GM19438 (cell line): ENCODE results near the gene FAM168B.
"Not testable (repeated sequence)": the region's sequence is repeated elsewhere in the genome, so short reads cannot be mapped to it uniquely, and the experiment has no call there.

Source experiments
- ATAC-seq: cut with Tn5 transposase; IDR thresholded peaks from one replicate; pipeline ENCODE4 v1.9.1; 2021; ENCODE audit warnings: low read depth; ENCODE audit not compliant: unreplicated experiment

Gene FAM168B, protein sequence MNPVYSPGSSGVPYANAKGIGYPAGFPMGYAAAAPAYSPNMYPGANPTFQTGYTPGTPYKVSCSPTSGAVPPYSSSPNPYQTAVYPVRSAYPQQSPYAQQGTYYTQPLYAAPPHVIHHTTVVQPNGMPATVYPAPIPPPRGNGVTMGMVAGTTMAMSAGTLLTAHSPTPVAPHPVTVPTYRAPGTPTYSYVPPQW

DNA sequence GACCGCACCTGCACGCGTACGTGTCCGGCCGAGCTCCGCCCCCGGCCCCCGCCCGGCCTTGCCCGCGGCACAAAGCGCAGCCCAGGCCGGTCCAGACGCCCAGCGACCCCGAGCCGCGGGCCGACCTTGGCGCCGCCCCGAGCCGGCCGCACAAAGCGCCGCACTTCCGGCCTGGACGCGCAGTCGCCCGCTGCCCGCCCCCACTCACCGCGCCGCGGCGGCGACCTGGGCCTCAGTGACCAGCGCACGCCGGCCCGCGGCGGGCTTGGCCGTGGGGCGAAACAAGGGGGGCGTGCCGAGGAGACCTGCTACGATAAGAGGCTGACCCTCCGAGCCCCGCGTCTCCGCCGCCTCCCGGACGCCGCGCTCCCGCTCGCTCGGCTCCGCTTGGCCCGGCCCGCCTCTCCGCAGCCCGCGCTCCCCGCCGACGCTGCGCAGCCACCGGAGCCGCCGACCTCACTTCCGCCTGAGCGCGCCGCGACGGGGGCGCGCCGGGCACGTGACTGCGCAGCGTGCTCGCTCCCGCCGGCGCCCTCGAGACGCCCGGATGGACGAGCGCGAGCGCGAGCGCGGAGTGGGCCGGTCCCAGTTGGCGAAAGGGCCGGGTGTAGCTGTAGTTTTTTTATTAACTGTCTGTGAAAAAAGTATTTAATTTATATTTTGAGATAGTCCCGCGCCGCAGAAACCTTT is at the start of gene FAM168B:
FAM168B (minus strand) TSS at position 455 of the 690 bp plus-strand sequence. CDS start 10,814 bp downstream, outside the sequence.
- peak; percentile 81 for ATAC-seq

DNA sequence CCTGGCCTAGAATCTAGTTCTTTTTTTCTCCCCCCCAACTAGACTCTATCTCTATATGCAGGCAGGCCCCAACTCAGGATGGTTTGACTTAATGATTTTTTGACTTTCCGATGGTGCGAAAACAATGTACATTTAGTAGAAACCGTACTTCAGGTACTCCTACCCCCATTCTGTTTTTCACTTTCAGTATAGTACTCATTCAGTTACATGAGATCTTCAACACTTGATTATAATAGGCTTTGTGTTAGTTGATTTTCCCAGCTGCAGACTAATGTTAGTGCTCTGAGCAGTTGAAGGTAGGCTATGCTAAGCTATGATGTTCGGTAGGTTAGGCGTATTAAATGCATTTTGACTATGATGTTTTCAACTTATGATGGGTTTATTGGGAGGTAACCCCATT is 49.6 kb upstream of the FAM168B start:
- ATAC-seq = no peak

DNA sequence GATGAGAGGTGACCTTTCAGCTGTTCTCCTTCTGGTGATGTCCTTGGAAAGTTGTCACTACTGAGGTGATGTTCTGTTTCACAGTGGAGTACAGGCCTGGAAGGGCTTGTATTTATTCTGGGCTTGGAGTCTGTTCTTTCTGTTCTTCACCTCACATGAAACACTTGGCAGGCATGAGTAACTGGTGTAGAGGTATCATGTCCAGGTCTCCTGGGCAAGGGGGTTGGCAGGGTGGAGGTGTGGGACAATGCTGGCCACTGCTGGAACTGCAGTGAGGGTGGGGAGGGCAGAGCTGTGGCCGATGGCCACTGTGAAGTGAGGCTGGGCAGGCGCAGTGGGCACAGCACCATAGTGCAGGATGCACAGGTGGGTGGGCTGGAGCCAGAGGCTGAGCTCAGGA is 47.3 kb upstream of the FAM168B start:
- ATAC-seq = no peak

DNA sequence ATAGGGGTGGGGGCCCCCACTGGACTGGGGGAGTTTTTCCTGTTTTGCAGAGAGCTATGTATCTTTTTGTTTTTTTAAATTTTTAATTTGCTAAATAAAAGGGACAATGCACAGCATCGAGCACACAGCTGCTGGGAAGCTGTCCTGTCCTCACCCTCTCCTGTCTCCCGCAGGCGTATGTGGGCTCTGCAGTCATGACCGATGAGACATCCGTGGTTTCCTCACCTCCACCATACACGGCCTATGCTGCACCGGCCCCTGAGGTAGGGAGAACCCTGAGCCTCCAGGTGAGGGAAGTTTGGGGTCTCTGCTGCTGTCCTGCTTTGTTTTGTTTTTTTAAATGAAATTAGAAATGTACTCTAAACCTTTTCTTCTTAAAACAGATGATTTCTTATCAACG is 39.5 kb upstream of the FAM168B start:
- no peak for ATAC-seq

DNA sequence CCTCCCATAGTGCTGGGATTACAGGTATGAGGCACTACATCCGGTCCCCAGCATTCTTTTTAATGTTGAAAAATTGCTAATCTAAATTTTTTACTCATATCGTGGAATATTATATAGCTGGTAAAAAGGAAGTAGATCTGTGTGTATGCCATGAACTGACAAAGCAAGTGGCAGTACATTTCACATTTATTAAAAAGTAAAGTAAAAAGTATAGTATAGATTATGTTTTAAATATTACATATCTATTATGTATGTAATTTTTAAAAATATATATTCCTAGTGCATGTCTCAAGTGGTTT is 37.0 kb upstream of the FAM168B start:
- ATAC-seq = no peak

DNA sequence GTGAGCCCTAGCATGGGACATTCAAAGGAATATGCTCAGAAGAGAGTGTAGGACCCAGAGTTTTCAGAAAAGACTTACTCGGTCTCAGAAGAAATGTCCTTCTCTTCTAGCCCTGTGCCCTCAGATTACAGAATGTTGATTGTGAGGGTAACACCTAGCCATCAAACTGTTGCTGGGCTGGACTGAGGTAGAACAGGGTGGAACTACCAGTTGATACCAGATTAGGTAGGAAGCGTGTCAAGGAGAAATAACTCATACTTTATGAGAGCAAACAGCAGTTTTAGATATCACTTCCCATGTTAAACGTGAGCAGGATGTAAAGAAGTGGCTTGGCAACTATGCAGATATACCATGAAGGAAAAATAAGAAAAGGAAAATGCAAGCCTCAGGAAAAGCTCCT is 34.7 kb upstream of the FAM168B start:
- ATAC-seq = no peak

DNA sequence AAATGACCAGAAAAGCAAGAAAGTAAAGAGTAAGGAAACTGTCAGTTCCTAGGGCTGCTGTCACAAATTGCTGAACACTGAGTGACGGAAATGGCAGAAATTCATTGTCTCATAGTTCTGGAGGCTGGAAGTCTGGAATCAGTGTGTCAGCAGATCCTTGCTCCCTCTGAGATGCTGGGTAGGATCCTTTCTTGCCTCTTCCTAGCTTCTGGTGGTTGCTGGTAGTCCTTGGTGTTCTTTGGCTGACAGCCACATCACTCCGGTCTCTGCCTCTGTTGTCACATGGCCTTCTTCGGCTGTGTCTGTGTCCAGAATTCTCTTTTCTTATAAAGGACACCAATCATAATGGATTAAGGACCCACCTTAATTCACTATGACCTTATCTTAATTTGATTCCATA is 33.8 kb upstream of the FAM168B start:
- ATAC-seq = no peak

DNA sequence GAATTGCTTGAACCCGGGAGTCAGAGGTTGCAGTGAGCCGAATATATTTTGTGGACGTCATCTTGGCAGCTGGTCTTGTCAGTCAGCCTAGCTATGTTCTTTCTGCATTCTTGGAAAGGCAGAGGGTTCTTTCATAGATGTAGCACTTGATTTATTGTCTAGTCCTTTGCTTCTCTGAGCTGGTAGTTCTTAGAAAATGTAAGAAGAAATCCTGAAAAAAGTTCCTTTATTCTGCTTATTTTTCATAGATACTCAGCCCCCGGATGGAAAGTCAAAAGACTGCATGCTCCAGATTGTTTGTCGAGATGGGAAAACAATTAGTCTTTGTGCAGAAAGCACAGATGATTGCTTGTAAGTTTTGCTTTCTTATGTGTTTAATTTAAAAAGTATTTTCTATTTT is 33.2 kb upstream of the FAM168B start:
- no peak for ATAC-seq

DNA sequence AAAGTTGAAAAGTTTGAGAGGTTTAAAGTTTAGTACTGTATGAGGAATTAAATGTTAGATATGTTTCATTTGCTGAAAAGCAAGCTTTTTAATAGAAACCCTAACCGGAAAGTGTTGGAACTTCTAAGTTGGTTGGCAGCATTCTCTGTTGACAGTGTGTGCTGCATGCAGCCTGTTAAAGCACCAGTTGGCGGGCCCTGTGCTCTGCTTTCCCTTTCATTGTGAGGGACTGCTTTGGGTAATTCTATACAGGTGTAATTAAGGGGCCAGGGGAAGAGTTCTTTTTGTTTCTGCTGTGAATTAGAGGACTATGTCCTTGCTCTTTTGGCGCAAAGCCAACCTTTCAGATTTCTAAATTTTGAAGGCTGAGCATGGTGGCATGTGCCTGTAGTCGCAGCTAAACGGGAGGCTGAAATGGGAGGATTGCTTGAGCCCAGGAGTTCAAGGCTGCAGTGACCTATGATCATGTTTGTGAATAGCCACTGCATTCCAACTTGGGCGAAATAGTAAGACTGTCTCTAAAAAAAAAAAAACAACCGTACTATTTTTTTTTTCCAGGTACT is 32.0 kb upstream of the FAM168B start:
- ATAC-seq = no peak

DNA sequence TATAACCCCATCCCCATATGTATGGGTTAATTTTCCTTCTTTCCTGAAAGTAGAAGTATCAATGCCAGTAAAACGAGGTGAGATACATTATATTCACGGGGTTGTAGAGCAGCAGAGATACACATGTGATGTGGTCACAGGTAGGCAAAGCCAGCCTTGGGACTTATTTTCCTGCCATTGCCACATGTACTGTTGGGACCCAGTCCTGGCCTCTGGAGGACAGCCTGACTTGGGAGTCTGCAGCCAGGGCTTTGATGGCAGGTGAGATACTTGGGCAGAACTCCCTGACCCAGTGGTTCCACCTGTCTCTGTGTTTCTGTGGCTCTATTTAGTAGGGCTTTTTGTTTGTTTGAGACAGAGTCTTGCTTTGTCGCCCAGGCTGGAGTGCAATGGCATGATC is 29.9 kb upstream of the FAM168B start:
- ATAC-seq = no peak

DNA sequence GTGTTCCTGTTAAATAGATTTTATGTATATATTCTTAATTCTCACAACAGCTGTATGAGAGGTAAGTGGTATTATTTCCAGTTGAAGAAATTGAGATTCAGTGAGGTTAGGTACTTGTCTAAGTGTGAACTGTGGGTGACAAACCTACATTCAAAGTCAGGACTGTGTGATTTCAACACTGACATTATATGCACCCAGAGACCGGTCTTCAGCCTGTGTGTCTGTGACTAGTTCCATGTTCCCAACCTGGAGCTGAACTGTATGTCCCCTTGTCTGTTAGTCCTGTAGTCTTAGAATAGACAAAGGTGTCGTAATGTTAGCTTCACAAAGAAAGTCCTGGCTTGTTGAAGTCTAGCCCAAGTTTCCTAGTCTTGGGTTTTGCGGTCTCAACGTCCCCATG is 29.2 kb upstream of the FAM168B start:
- no peak for ATAC-seq

DNA sequence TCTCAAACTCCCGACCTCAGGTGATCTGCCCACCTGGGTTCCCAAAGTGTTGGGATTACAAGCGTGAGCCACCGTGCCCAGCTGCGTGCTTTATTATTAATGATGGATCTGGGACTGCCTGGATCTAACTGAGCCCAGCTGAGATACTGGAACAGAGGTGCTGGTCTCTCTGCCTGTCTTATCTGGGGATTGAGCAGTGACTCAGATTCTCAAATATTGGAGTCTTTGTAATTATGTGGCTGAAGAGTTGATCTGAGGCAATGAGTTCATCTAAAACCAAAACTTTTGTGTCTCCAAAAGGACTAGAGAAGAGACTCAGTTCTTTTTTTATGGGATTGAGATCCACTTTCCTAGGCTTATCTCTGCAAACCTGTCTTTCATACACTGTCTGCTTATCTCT is 28.2 kb upstream of the FAM168B start:
- ATAC-seq = no peak

DNA sequence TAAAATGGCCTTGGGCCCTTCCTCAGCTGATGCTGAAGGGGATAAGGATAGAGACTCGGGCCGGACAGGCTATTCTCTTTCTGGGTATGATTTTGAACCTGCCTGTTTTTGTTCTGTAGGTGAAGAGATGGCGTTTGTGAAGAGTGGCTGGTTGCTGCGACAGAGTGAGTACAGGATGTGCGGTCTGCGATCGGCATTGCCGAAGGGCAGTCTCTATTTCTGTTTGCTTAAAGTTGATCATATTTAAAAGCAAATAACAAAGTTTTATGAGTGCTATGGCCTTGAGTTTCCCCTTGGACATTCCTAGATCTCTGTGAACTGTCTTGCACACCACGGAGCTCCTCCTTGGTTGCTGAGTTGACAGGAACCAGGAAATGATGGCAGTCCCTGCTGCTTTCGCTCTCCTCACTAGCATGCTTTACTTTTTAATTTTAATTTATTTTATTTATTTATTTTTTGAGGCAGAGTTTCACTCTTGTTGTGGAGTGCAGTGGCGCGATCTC is 27.6 kb upstream of the FAM168B start:
- no peak for ATAC-seq

DNA sequence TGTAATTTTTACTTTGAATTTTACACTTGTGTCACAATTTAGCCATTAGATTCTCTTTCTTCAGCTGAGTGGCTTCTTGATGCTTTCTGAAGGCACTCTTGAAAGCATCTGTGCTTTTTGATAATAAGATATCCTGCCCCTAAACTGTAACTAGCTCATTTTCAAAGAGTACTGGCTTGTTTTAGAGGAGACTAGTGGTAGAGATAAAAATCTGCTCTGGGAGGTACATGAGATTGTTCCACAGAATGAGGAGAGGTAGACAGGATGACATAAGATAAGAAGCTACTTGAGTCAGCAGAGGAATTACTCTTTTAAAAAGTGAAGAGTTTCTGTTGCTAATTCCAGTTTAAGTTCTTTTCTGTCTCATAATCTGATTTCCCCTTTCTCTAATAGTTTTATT is 22.5 kb upstream of the FAM168B start:
- ATAC-seq = no peak

DNA sequence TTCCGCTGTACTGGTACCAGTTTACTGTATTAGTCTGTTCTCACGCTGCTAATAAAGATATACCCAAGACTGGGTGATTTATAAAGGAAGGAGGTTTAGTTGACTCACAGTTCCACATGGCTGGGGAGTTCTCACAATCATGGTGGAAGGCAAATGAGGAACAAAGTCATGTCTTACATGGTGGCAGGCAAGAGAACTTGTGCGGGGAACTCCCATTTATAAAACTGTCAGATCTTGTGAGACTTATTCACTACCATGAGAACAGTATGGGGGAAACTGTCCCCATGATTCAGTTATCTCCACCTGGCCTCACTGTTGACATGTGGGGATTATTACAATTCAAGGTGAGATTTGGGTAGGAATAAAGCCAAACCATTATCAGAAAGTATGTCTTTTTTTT is 21.7 kb upstream of the FAM168B start:
- not testable (repeated sequence) for ATAC-seq

DNA sequence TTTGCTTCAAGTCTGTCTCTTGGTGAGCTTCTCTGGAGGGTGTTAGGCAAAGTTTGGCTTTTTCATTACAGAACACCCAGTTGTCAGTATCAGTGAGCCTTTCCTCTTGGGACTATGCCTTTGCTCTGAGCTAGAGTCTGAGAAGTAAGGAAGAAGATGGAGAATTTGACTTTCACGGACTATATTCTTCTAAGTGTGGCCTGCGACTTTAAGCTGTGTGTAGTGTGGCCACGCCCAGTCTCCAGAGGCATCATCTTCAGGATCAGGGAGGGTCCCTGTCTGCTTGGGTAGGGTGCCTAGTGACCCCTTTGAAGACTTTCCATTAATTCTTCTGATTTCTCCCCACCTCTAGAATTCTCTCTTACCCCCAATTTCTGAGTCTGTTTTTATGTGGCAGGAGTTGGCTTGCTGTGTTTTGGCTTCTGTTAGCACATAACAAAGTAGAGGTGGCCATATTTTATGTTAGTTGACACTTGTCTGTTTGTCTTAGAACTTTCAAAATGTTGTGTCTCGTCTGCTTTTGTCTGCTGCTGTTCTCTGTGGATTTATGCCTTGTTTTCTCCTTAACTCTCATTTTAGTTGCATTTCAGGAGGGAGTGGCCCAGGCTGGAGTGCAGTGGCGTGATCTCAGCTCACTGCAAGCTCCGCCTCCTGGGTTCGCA is 20.4 kb upstream of the FAM168B start:
- ATAC-seq = no peak

DNA sequence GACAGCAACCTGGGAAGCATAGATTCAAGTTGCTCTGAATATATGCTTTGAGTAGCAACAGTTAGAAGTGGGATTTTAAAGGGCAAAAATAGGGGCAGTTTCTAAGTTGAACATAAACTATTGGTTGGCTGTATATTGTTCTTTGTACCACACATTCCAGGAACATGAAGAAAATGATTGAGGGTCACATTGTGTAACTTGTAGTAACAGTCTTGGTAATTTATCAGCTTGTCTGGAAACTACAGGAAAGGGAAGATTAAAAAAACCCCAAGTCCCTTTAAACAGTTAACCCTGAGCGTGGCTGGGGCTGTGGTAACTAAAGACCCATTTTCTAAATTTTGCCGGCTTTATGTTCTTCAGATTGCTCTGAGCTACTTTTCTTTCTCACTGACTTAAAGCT is 19.3 kb upstream of the FAM168B start:
- no peak for ATAC-seq

DNA sequence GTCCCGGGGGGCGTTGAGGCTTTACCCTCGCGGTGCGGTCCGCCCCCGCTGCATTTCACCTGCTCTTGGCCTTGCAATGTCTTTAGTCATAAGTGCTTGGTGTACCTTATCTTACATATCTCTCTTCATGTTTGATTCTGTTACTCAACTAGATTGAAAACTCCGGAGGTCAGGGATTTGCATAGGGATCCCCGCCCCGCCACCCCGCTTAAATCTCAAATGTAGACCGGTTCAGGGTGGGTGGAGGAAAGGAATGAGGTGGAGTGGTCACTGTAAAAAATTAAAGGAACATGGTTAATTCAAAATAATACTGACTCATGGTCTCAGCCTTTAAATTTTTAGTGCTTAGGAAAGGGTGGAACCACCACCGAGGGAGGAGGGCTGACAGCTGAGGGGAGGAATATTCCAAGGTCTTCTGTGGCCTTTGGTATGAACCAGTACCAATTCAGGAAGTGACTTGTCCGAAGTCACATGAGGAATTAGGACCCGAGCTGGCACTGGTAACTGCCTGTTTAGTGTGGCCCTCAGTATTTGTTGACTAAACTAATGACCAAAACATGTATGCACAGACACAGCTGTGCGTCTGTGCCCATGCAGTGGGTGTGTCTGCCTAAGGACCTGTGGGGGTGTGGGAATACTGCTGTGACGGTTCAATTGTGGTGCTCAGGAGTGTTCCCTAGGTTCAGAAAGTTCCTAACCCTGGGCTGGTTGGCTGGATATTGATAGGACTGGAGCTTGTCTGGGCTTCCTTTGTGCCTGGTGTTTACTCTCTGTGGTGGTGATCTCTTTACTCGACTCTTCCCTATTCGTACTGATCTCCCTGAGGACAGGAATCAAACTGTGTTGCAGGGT is 12.9 kb upstream of the FAM168B start:
- ATAC-seq = peak; percentile 41

DNA sequence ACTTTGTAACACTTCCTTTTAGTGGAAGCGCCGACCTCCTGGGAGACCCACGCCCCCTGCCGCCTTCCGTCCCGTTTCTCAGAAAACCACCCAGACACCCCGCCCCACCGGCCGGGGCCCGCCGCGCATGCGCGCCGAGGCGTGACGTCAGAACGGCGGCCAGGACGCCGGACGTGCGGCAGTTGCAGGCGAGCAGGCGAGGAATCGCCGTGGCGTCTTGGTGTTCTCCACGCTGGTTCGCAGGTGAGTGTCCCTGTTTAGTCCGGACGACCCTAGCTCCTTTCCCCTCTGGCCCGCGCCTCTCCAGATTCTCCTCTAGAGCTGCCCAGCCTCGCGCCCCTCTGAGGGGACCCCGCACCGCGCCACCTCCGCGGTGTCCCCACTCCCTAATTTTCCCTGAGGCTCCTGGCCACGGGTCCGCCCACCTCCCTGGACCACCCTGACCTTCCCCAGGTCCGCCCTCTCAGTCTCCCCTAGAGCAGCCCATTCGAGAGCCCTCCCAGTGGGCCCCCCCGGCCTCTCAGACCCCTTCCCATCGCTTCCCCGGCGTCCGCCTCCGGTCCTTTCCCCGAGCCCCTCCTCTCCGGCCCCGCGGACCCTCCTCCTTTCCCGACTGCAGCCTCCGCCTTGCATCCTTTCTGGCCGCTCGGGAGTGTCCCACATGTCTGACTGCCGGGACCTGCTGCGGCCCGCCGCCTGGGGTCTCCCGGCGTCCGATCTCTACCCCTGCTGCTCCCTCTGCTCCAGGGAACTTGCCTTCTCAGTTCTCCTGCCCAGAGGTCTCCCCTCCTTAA is 12.1 kb upstream of the FAM168B start, which contains the start of gene PLEKHB2:
PLEKHB2 (plus strand) TSS at position 181 of the 794 bp plus-strand sequence. CDS start 15,606 bp downstream, outside the sequence.
- ATAC-seq = peak; percentile 69
